ENCODE measurements around the gene STPG4. TPM values are rescaled to one million over a fixed set of nuclear protein-coding genes. Genes with fewer than 3 reads are reported as not detected.

The STPG4 gene
- total and polyA plus RNA-seq, 4 donors, result 0.06 to 1.0 (median 0.20) TPM

GRCh38 chr2:47041891-47042684, 113.0 kb downstream of the STPG4 start:
- peaks cover 3 to 23% (median 11%) of the 10 kb centered on the region in 5 donors for H3K4me1 ChIP-seq (ENCODE audit: control insufficient read depth in 5 of 5, insufficient read depth in 5 of 5, low read length in 5 of 5)
- H3K27ac ChIP-seq (ENCODE audit: low read depth in 1 of 2, low read length in 1 of 2), result peak overlapping the region in 1 of 2 donors; percentile 78
- no peaks in the 10 kb centered on the region for H3K9me3 ChIP-seq (ENCODE audit: control insufficient read depth in 4 of 4, insufficient read depth in 3 of 4, low read length in 3 of 4)
- no peak overlapping the region for H3K4me3 ChIP-seq
- TF ChIP-seq, protein P1, sequence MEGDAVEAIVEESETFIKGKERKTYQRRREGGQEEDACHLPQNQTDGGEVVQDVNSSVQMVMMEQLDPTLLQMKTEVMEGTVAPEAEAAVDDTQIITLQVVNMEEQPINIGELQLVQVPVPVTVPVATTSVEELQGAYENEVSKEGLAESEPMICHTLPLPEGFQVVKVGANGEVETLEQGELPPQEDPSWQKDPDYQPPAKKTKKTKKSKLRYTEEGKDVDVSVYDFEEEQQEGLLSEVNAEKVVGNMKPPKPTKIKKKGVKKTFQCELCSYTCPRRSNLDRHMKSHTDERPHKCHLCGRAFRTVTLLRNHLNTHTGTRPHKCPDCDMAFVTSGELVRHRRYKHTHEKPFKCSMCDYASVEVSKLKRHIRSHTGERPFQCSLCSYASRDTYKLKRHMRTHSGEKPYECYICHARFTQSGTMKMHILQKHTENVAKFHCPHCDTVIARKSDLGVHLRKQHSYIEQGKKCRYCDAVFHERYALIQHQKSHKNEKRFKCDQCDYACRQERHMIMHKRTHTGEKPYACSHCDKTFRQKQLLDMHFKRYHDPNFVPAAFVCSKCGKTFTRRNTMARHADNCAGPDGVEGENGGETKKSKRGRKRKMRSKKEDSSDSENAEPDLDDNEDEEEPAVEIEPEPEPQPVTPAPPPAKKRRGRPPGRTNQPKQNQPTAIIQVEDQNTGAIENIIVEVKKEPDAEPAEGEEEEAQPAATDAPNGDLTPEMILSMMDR (IDR thresholded peaks at IDR 0.05; ENCODE audit: control extremely low read depth, extremely low read depth), result no peak
- peaks cover 0 to 26% (median 2%) of the 10 kb centered on the region in 4 donors for H3K36me3 ChIP-seq (ENCODE audit: control insufficient read depth in 4 of 4, insufficient read depth in 4 of 4, low read length in 4 of 4)
- H3K9ac ChIP-seq (ENCODE audit: insufficient read depth in 1 of 2, low read length in 2 of 2), result no peak overlapping the region
- ATAC-seq (ENCODE audit: insufficient read depth, low FRiP score) (no peak), DNase-seq (no peak)
- 88 to 90% methylated on average over 11 of the region's 11 CpGs for WGBS, 2 donors
- H3K27me3 ChIP-seq (ENCODE audit: control insufficient read depth in 3 of 3, insufficient read depth in 3 of 3, low read length in 2 of 3), result no peaks in the 10 kb centered on the region

GRCh38 chr2:47041063-47041462, 114.0 kb downstream of the STPG4 start:
- Histone ChIP-seq H3K4me3 (no peak overlapping the region), H3K9me3 (ENCODE audit: control insufficient read depth in 4 of 4, insufficient read depth in 3 of 4, low read length in 3 of 4) (no peaks in the 10 kb centered on the region), H3K27ac (ENCODE audit: low read depth in 1 of 2, low read length in 1 of 2) (peak overlapping the region in 1 of 2 donors; percentile 66), H3K4me1 (ENCODE audit: control insufficient read depth in 5 of 5, insufficient read depth in 5 of 5, low read length in 5 of 5) (peaks cover 3 to 23% (median 12%) of the 10 kb centered on the region in 5 donors), H3K9ac (ENCODE audit: insufficient read depth in 1 of 2, low read length in 2 of 2) (no peak overlapping the region), H3K36me3 (ENCODE audit: control insufficient read depth in 4 of 4, insufficient read depth in 4 of 4, low read length in 4 of 4) (peaks cover 0 to 17% (median 0%) of the 10 kb centered on the region in 4 donors), H3K27me3 (ENCODE audit: control insufficient read depth in 3 of 3, insufficient read depth in 3 of 3, low read length in 2 of 3) (no peaks in the 10 kb centered on the region)
- ATAC-seq (ENCODE audit: insufficient read depth, low FRiP score) (no peak), DNase-seq (peak; percentile 53 to 67 (median 54))
- 75 to 82% methylated on average over 8 of the region's 8 CpGs for WGBS, 2 donors
- TF ChIP-seq, protein P1 (IDR thresholded peaks at IDR 0.05; ENCODE audit: control extremely low read depth, extremely low read depth), result no peak

- TF ChIP-seq, protein P1 (IDR thresholded peaks at IDR 0.05; ENCODE audit: control extremely low read depth, extremely low read depth), result no peak
- Histone ChIP-seq H3K9me3 (ENCODE audit: control insufficient read depth in 4 of 4, insufficient read depth in 3 of 4, low read length in 3 of 4) (no peaks in the 10 kb centered on the region), H3K27me3 (ENCODE audit: control insufficient read depth in 3 of 3, insufficient read depth in 3 of 3, low read length in 2 of 3) (no peaks in the 10 kb centered on the region), H3K4me1 (ENCODE audit: control insufficient read depth in 5 of 5, insufficient read depth in 5 of 5, low read length in 5 of 5) (peaks cover 3 to 24% (median 16%) of the 10 kb centered on the region in 5 donors), H3K4me3 (no peak overlapping the region), H3K9ac (ENCODE audit: insufficient read depth in 1 of 2, low read length in 2 of 2) (no peak overlapping the region), H3K36me3 (ENCODE audit: control insufficient read depth in 4 of 4, insufficient read depth in 4 of 4, low read length in 4 of 4) (peaks cover 0 to 16% (median 0%) of the 10 kb centered on the region in 4 donors), H3K27ac (ENCODE audit: low read depth in 1 of 2, low read length in 1 of 2) (peak overlapping the region in 1 of 2 donors; percentile 66)
- WGBS, 2 donors, result 85 to 91% methylated on average over 10 of the region's 10 CpGs
- DNase-seq, result no peak
- ATAC-seq (ENCODE audit: insufficient read depth, low FRiP score), result no peak
Measured at GRCh38 chr2:47040651-47041050, 114.5 kb downstream of the STPG4 start.

Measured in lung (tissue), 12 donors.